Panc1 (cell line): ENCODE data around the gene TLE3. TPM values are rescaled to one million over a fixed set of nuclear protein-coding genes. Genes with fewer than 3 reads are reported as not detected.

Source experiments
- ATAC-seq: fragments of 200-7000 bp; cut with Tn5 transposase; 2 replicates; pipeline ENCODE4 v1.9.1; 2020; ENCODE audit warnings: mild to moderate bottlenecking, moderate library complexity
- BruUV-seq: library from RNA; stranded (reverse); fragments of 400-500 nt; replicated peaks from 2 replicates; lab custom pipeline; 2021; lab: Mats Ljungman, UMichigan
- CTCF ChIA-PET: fragments of 300-600 bp; sonication (Branson Sonifier 250); formaldehyde crosslinking; loops from one replicate; lab custom pipeline; 2022; ENCODE audit warnings: antibody characterized with exemption; lab: Charles Lee
- POLR2A ChIA-PET: fragments of 300-600 bp; sonication (Branson Sonifier 250); formaldehyde crosslinking; loops from one replicate; lab custom pipeline; 2022; ENCODE audit warnings: antibody characterized with exemption; lab: Charles Lee
- DNase-seq: peaks from one replicate; pipeline ENCODE4 v3.0.0-alpha.2; 2010; ENCODE audit warnings: low read depth, low spot score
- H3K27ac ChIP-seq: 2 replicates; pipeline ENCODE4 v1.5.1; 2011; ENCODE audit warnings: mild to moderate bottlenecking, low read length, inconsistent platforms
- H3K27me3 ChIP-seq: fragments of 200-500 bp; sonication (Bioruptor generic); 2 replicates; pipeline ENCODE4 v1.6.0; 2014; ENCODE audit warnings: low read length, inconsistent platforms; ENCODE audit not compliant: control insufficient read depth, insufficient read depth
- H3K36me3 ChIP-seq: fragments of 200-500 bp; sonication (Bioruptor generic); 2 replicates; pipeline ENCODE4 v1.5.1; 2014; ENCODE audit warnings: inconsistent platforms, mild to moderate bottlenecking, low read length, moderate library complexity; ENCODE audit not compliant: control insufficient read depth, insufficient read depth
- H3K4me1 ChIP-seq: 2 replicates; pipeline ENCODE4 v1.5.1; 2011; ENCODE audit warnings: inconsistent platforms, mild to moderate bottlenecking, low read length, moderate library complexity; ENCODE audit not compliant: control insufficient read depth, insufficient read depth
- H3K4me3 ChIP-seq, 2 experiments: 2 replicates each; pipeline ENCODE4 v1.5.1; 2011 to 2012; ENCODE audit warnings: low read depth in 2 of 2, low read length in 2 of 2, mild to moderate bottlenecking in 2 of 2, inconsistent platforms in 1 of 2, moderate library complexity in 1 of 2
- H3K9me3 ChIP-seq: fragments of 200-500 bp; sonication (Bioruptor generic); 2 replicates; pipeline ENCODE4 v1.5.1; 2014; ENCODE audit warnings: low read depth, mild to moderate bottlenecking, inconsistent platforms, low read length, moderate library complexity; ENCODE audit not compliant: control insufficient read depth, insufficient read depth
- CTCF ChIP-seq: fragments of 450-650 bp; IDR thresholded peaks from 2 replicates; pipeline ENCODE4 v1.5.1; 2017; ENCODE audit warnings: mild to moderate bottlenecking
- POLR2AphosphoS5 ChIP-seq: IDR thresholded peaks from 2 replicates; pipeline ENCODE4 v1.6.1; 2012; ENCODE audit warnings: mild to moderate bottlenecking, low read depth, low read length, moderate library complexity
- SIN3A ChIP-seq: IDR thresholded peaks from 2 replicates; pipeline ENCODE4 v1.6.1; 2012; ENCODE audit warnings: low read depth, mild to moderate bottlenecking, low read length, moderate library complexity, borderline replicate concordance; ENCODE audit not compliant: insufficient read depth
- TCF7L2 ChIP-seq: IDR thresholded peaks from 2 replicates; pipeline ENCODE4 v1.6.1; 2011; ENCODE audit warnings: mild to moderate bottlenecking, low read depth, low read length, inconsistent platforms
- in situ Hi-C: cut with HindIII; loops from 2 replicates; pipeline ENCODE4 v1.10.0; 2016; ENCODE audit warnings: low sequenced_read_pairs, low pct_unique_long_range_greater_than_20kb
- intact Hi-C: fragments of 100-400 bp; cut with micrococcal nuclease; formaldehyde crosslinking; loops from one replicate; pipeline ENCODE4 v1.10.0; 2022; ENCODE audit not compliant: unreplicated experiment
- total RNA-seq: library from RNA; stranded (reverse); gene quantifications from one replicate; pipeline ENCODE4 v1.2.1, GENCODE V29; 2021; ENCODE audit not compliant: unreplicated experiment
- TF ChIP-seq, protein P1 (sequence below), 2 experiments: IDR thresholded peaks; 2 replicates each; pipeline ENCODE4 v1.6.1; 2011 to 2012; ENCODE audit warnings: low read depth in 2 of 2, control low read depth in 1 of 2, low read length in 1 of 2, mild to moderate bottlenecking in 1 of 2, moderate library complexity in 1 of 2; ENCODE audit not compliant: insufficient read depth in 1 of 2

Gene TLE3
- total RNA-seq, 1 experiment from 2014 or later = 132 TPM

- ATAC-seq = no peak
- intact Hi-C loops = no loop called here
- H3K36me3 ChIP-seq = no peaks in the 10 kb centered on the region
- H3K27ac ChIP-seq = no peak overlapping the region
- TF ChIP-seq, protein P1, sequence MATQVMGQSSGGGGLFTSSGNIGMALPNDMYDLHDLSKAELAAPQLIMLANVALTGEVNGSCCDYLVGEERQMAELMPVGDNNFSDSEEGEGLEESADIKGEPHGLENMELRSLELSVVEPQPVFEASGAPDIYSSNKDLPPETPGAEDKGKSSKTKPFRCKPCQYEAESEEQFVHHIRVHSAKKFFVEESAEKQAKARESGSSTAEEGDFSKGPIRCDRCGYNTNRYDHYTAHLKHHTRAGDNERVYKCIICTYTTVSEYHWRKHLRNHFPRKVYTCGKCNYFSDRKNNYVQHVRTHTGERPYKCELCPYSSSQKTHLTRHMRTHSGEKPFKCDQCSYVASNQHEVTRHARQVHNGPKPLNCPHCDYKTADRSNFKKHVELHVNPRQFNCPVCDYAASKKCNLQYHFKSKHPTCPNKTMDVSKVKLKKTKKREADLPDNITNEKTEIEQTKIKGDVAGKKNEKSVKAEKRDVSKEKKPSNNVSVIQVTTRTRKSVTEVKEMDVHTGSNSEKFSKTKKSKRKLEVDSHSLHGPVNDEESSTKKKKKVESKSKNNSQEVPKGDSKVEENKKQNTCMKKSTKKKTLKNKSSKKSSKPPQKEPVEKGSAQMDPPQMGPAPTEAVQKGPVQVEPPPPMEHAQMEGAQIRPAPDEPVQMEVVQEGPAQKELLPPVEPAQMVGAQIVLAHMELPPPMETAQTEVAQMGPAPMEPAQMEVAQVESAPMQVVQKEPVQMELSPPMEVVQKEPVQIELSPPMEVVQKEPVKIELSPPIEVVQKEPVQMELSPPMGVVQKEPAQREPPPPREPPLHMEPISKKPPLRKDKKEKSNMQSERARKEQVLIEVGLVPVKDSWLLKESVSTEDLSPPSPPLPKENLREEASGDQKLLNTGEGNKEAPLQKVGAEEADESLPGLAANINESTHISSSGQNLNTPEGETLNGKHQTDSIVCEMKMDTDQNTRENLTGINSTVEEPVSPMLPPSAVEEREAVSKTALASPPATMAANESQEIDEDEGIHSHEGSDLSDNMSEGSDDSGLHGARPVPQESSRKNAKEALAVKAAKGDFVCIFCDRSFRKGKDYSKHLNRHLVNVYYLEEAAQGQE (IDR thresholded peaks at IDR 0.05; ENCODE audit: insufficient read depth in 1 of 2, low read depth in 2 of 2, low read length in 1 of 2) = no peak
- no peak for TF ChIP-seq SIN3A
- TF ChIP-seq POLR2AphosphoS5 = no peak
- no peak for TF ChIP-seq TCF7L2
- no peak for TF ChIP-seq CTCF
- ChIA-PET CTCF (no interaction called here), POLR2A (interaction anchor here (1.1 kb wide), 1 partner anchor 11 kb away, joined by 3 read pairs; no protein-coding TSS in a partner anchor)
- no peaks in the 10 kb centered on the region for H3K4me1 ChIP-seq
- H3K4me3 ChIP-seq = no peak overlapping the region
- no peaks in the 10 kb centered on the region for H3K9me3 ChIP-seq
- BruUV-seq = no TSS peak
- H3K27me3 ChIP-seq = no peaks in the 10 kb centered on the region
- no peak for DNase-seq
- in situ Hi-C loops = no loop called here
These were observed 68.4 kb downstream of the TLE3 start for GRCh38 chr15:70029297-70029701.

- intact Hi-C loops = no loop called here
- Histone ChIP-seq H3K27me3 (no peaks in the 10 kb centered on the region; the same call in 1 of the 2 replicates), H3K4me1 (no peaks in the 10 kb centered on the region), H3K36me3 (no peaks in the 10 kb centered on the region), H3K27ac (no peak overlapping the region), H3K9me3 (no peaks in the 10 kb centered on the region), H3K4me3 (no peak overlapping the region)
- ChIA-PET CTCF (no interaction called here), POLR2A (no interaction called here)
- DNase-seq (no peak), ATAC-seq (no peak)
- TF ChIP-seq CTCF (no peak), TCF7L2 (no peak), SIN3A (no peak), POLR2AphosphoS5 (no peak)
- TF ChIP-seq, protein P1 (IDR thresholded peaks at IDR 0.05; ENCODE audit: insufficient read depth in 1 of 2, low read depth in 2 of 2, low read length in 1 of 2) = no peak
- no TSS peak for BruUV-seq
- in situ Hi-C loops = no loop called here
These were observed 70.2 kb downstream of the TLE3 start for GRCh38 chr15:70027518-70027917.
